Stimulated activated CD8-positive, alpha-beta memory T cell treated with anti-CD3 and anti-CD28 coated beads, Interleukin-2, amount 100 ng/mL, for 1 hour (primary cell): ENCODE data around the gene NTRK3.
"Not testable (repeated sequence)": the region's sequence is repeated elsewhere in the genome, so short reads cannot be mapped to it uniquely, and the experiment has no call there.

Experiments
- DNase-seq, 2 donors: peaks; one replicate each; pipeline ENCODE4 v3.0.0-alpha.2; 2020; ENCODE audit warnings: low read depth in 2 of 2

The NTRK3 gene

DNA sequence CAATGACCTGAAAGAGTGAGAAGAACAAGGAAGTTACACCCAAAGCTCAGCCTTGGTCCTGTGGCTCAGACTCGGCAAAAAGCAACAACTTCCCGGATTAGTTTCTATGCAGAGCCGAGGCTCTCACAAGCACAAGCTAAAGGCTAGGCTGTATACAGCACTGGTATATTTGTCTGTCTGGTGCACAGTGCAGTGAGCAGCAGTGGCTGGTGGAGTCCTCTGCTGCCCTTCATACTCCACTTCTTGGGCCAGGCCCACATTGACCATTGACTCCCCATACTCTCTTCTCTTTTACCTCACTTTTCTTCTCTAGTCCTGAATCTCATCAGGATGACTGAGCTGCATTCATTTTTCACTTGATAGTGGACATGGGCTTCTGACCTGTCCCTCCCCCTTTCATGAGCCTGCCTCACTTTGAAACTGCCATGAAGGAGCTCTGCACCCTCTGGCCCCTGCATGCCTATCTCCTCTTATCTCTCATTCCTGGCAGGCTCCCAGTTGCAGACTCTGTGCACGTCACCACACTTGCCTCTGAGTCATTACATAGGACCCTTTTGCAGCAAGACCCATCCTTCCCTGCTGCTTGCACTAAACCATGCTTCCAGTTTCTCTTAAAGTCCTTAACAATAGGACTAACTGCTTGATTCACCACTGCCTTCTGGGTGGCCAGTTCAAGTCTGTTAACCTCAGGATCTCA, 379.3 kb downstream of the NTRK3 start:
- no peak for DNase-seq

DNA sequence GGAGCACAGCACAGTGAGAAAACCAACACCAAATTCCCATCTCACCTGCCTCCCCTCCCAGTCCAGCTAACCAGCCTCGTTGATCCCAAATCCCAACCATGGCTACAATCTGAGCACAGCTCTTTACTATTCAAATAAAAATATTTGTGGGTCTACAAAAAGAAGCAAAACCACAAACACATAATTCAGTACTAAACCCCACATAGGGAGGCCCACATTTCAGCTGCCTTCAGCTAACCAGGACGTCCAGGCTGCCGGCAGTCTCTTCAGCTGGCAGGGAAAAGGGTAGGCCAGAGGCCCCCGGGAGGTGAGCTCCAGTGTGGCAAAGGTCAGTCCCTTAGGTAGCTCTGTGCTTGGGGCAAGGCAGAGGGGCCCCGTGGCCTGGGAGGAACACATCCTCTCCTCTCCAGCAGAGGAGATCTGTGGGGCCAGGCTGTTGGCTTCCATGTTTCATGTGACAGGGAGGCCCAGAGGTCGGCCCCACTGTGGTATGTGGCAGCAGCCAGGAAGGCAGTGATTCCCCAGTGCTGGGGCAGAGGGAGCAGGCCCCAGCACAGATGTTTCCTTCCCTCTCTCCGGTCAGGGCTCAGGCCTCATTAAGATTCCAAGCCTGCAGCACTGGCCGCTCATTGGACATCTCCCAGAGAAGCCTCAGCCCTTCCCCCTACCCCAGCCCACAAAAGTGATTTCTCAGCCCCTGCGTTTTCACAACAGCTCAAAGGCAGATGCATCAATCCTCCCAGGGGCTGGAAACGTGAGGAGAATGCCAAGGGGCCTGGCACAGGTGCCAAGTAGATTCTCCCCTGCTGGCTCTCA, 381.4 kb downstream of the NTRK3 start:
- DNase-seq, result no peak

DNA sequence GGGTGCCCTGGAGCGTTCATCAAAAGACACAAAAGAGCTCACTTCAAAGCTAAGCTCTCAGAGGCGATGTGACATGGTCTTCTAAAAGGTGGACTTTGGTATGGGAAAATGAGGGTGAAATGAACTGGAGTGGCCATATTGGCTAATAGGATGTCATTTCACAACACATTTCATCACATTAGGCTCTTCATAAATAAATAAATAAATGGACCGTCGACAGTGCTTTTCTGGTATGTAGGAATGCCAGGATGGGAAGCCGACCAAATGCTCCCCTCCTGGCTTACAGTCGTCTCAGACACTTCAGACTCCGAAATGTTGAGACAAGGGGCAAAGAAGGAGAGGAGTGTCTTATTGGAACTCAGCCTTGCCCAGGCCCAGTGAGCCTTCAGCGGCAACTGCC, 383.0 kb downstream of the NTRK3 start:
- no peak for DNase-seq

DNA sequence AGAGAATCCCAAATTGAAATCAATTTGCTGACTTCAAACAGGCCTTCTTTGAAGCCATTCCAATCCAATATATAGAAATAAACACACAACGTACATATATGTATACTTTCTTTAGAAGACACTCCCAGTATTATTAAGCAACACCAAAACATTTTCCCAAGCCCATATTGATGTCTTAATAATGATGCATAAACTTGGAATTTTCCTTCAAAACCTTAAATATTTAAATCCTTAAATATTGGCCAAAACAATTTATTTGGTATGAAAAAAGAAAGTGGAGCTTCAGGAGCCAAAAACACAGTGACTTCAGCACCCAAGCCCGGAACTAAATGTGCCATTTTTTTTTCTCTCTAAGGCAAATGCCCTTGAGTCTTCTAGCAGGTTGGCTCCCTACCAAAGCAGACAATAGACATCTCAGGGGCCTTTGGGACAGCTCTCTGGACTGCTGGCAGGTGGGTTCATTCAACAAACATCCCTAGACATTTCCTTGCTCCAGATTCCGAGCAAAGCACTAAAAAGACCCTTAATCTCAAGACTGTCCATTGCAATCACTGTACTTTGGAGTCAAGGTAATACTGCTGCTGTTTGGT, 384.7 kb downstream of the NTRK3 start:
- DNase-seq, result no peak

DNA sequence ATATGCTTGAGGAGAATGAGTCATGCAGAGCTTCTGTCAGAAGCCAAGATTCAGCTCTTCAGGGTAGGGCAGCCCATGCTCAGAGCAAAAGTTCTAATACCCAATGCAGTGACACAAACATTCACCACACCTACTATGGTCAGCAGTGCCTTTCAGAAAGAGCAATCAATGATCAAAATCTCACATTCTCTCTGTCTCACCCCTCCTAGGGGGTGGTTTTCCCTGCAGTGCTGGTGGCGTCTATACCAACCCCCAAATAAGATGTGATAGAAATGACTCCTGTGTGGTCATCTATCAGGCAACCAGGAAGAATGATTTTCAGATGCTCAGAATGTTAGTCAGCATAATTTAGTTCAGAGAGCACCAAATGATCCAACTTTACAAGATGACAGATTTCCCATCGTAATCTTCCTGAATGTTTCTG, 385.3 kb downstream of the NTRK3 start:
- DNase-seq, result no peak

DNA sequence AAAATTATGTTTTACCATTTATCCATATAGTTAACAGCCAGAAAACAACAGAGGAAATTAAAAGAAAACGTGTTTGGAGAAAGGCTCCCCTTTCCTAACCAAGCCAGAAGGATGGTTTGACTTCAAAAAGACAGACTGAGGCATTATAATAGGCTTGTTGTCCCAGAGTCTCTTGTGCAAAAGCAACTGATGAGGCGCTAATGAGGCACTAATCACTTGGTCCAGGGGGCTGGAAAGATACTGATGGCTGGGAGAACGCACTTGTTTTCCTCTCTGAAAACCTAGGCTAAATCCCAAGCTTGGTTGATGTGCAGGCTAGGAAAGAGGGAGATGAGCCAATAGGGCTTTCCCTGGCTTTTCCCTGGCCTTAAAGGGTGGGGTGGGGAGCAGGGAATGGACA, 389.6 kb downstream of the NTRK3 start:
- no peak for DNase-seq

DNA sequence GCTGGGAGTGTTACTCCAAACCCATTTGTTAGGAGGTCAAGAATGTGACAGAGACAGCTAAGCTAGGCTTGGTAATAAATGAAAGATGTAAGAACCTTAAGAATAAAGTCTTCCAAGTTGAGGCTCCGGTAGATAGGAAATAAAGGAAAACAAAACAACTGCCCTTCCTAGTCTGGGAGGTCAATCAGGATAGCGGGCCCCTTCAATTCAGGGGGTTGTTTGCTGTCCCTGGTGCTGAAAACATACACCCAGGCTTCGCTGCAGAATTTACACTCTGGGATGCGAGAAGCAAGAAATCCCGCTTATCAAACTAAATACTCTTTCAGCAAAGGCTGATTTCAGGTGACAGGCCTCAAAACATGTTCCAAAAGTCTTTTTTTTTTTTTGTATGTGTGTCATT, 393.4 kb downstream of the NTRK3 start:
- no peak for DNase-seq

DNA sequence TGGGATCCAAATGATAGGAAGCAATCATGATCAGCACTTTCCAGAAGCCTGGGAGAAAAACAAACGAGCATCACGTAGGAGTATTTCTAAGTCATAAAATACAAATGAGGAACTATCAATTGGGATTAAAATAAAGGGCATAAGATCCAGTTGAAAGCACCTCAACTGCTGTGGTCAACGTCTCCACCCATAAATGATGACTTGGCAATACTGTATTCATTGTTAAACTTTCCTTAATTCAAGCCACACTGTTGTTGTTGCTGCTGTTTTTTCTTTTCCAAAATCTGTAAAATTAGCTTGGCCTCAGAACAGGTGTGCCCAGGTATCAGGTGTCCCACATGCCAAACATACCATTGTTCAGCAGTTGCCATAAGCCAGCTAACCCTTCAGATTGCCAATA, 395.8 kb downstream of the NTRK3 start:
- no peak for DNase-seq

DNA sequence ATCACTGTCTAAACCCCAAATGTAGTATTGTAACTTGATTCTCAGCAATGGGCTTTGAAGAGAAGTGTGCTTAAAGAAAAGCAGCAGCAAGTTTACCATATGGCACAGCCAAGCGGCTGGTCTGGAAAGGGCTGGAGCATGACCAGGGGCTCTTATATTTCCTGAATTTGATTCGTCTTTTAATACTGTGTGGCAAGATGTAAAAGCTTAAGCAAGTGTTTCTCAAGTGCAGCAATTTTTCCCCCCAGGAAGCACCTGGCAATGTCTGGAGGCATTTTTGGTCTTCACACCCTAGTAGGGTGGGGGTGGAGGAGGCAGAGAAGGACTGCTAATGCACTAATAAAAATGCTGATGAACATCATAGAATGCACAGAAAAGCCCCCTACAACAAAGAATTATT, 397.9 kb downstream of the NTRK3 start:
- no peak for DNase-seq

DNA sequence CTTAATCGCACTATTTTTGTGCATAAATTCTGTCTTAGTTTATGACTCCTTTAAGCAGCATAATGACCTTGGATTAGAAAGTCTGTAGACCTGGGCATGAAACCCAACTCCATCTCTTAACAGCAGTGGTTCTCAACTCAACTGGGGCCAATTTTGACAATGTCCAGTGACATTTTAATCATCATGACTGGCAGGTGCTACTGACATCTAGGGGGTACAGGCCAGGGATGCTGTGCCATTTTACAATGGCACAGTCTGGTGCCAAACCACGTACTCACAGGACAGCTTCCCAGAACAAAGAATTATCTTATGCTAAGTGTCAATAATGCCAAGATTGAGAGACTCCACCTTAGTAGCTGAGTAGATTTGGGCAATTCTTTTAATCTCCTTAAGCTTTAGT, 405.0 kb downstream of the NTRK3 start:
- DNase-seq, result no peak

DNA sequence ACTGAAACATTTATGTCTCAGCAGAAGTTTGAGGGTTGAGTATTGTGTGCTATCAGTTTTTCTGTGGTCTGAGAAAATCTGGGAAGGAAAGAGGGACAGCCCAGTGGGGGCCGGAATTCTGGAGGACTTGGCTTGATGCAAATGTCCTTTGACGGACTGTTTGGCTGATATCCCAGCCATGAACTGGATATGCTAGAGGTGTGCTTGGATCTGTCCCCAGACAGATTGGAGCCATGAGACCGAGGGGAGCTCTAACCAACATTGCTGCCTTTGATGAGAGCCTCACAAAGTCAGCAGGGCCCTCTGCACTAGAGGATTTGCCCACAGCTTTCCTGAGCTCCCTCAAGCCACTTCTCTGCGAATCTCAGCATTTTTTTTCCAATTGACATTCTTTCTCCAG, 405.6 kb downstream of the NTRK3 start:
- DNase-seq, result no peak

DNA sequence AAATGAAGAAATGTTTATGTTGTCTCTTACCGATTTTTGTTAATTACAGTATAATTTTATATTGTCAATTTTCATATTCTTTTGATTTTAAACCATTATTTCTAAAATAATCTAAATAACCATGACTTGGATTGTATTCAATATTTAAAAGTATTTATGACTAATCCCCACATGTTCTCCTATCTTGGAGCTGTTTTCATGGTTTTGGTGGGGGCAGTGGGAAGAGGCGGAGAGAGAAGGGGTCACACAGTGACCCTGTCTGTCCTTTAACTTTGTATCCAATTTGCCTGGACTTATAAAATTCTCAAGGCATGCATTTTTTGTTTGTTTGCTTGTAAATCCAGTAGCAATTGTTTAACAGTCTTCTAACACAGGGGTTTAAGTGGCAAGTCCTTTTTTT, 407.4 kb downstream of the NTRK3 start:
- DNase-seq, result no peak

DNA sequence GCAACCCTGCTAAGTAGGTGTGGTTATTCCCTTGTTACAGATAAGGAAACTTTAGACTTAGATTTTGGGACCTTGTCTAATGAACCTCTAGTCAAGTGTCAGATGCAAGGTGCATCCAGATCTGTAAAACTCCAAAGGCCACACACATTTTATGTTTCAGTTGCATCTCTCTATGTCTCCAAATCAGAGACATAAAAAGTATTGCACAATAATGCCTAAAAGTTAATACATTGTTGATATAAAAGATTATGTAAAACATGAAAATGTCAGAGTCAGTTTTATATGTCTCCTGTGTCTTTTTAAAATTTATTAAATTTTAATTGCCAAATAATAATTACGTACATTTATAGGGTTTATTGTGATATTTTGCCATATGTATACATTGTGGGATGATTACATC, 408.5 kb downstream of the NTRK3 start:
- DNase-seq, result no peak

DNA sequence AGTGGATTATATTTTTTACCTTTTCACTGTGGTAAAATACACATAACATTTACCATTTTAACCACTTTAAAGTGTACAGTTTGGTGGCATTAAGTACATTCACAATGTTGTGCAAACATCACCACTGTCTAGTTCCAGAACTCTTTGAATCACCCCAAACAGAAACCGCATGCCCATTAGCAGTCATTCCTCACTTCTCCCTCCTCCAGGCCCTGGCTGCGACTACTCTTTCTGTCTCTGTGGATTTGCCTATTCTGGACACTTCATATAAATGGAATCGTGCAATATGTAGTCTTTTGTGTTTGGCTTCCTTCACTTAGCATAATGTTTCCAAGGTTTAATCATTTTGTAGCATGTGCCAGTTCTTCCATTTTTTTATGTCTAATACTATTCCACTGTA, 409.8 kb downstream of the NTRK3 start:
- no peak for DNase-seq

DNA sequence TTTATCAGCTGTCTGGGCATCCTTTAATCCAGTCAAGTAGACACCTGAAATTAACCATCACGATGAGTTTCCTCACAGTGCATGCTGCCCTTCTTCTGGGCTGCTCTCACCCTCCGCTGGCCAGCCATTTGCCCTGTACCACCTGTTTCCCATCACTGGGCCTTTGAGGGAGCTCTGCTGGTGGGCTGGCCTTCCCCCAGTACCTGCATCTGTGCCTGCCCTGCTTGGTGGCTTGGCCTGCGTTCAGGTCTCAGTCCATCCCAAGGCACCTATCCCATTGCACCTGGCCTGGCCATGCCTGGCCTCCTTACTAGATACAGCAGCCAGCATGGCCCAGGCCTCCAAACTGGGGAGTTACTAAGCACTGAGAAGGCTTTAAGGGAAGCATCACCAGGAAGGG, 413.2 kb downstream of the NTRK3 start:
- no peak for DNase-seq

DNA sequence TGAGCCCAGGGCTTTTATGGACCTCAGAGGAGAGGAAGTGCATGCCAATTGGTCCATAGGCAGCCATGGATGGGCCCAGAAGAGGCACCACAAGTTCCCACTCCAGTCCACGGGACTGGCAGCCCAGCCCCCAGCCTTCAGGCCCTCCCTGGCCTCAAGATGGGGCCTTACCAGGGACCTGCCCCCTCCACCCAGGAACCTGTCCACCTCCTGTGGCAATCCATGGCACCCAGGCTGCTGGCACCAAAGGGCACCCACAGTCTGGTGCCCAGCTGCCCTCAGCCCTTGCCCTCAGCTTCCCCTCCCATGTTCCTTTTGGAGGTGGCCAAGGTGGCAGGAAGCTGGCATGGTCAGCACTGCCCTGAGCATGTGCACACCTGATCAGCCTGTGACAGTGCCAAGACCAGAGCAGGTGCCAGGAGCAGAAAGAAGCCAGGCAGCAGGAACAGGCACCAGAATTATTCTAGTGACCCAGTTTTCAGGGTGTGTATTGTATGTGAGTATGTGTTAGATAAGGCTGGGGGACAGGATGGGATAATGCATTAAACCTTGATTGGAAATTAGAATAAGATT, 415.0 kb downstream of the NTRK3 start:
- DNase-seq, result no peak

DNA sequence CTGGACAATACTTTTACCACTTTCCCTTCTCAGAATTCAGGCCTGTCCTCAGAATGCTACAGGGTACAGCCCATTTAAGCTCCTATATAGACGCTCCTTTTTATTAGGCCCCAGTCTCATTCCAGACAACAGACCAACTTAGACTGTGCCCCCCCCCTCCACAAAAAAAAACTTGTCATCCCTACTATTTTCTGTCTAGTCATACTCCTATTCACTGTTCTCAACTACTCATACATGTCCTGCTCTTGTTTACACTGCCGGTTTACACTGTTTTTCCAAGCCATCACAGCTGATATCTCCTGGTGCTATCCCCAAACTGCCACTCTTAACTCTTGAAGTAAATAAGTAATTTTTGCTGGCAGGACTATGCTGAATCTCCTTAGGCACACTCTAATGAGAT, 420.7 kb downstream of the NTRK3 start:
- not testable (repeated sequence) for DNase-seq

DNA sequence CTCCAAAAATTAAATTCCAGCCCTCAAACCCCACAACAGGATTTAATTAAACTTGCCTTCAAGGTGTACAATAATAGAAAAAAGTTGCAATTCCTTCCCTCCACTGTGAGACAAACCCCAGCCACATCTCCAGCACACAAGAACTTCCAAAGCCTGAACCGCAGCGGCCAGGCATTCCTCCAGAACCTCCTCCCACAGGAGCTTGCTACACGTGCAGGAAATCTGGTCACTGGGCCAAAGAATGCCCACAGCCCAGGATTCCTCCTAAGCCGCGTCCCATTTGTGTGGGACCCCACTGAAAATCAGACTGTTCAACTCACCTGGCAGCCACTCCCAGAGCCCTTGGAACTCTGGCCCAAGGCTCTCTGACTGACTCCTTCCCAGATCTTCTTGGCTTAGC, 423.2 kb downstream of the NTRK3 start:
- not testable (repeated sequence) for DNase-seq

DNA sequence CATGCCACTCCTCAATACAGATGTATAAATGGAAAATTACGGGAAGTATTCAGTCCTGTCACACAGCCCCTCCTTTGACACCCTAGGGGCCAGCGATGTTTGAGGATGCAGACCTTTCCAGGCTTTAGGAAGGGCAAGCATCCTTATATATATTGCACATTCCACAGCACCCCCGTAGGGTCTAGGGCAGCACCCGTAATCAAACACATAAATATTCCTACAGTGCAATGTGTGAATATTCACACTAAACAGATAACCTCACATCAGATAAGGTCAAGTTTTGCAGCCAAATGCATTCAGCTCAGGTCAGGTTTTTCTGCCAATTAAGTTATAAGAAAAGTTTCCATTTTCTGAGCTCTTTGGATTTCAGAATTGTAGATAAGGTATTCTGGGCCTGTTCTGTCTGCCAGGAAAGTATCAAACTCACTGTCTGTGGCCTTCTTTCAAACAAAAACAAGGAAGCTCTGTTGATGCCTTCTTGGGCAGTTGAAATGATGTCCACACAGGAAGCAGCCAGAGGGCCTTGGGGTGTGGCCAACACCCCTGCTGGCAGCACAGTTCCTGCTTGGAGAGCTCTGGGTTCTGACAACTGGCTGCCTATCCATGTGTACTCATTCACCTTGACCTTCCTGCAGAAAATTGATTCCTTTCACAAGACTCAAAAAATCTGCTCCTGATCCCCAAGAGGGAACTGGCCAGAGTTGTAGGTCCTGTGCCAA, 427.0 kb downstream of the NTRK3 start:
- DNase-seq, result no peak

DNA sequence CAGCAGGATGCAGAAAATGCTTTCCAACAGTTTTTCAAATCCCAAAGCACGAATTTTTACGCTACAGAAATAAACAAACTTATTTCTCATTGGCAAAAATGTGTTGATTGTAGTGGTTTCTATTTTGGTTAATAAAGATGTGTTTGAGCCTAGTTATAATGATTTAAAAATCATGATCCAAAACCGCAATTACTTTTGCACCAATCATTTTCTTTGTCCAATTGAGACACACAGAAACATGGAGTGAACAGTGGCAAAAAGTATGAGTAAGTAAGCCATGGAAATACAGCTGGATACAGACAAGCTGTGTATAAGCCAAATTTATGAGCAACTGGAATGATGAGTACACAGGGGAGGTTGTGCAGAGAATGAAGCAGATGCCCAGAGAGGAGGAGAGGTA, 427.9 kb downstream of the NTRK3 start:
- no peak for DNase-seq

DNA sequence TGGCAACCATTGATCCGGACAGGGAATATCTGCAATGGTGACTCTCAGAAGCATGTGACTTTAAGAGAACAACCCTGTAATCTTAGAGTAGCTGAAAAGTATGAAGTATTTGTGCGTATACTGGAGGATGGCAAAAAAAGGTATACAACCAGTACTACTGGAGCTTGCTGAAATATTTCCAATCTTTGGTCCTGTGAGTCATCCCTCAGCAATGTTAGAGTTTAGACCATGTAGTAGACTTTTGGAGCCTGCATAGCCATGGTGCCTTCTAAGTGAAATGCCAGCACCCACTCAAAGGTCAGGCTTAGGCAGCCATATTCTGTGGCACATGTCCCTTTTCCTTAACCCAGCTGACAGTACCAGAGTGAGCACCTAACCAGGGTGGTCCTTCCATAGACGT, 429.4 kb downstream of the NTRK3 start:
- no peak for DNase-seq

DNA sequence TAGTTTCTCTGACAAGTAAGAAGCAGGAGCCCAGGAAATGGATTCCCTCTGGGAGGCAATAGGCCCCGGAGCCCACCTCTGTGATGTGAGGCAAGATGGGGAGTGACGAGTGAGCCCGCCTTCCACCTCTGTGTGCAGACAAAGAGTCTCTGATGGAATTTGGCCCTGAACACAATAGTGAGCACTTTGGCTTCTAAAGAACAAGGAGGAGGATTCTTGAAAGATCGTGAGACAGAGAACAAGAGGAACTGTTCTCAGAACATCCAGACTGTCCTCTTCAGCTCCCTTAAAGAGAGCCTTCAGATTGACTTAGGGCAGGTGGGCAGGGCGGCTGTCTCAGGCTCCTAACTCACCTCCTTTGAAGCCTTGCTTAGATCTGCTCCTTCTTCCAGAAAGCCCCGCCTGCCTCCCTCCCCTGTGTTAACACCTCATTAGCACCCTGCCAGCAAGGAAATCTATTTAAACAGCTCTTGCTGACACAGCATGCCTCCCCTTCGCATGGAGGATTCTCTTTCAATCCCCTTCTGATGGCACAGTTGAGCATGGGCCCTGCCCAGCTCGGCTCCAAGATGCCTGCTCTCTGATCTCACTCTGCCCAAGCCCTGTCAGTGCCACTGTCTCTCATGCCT, 430.3 kb downstream of the NTRK3 start:
- no peak for DNase-seq
